HL-60/S4 treated with retinoic acid at 250 ng/mL for 4 days and 3 days (cell line): ENCODE results near the gene SPATA20.

Source experiments
- in situ Hi-C: fragments of 300-500 bp; cut with MboI; formaldehyde crosslinking; loops from 2 replicates; pipeline ENCODE4 v1.7.0; 2022; ENCODE audit warnings: low sequenced_read_pairs

The SPATA20 gene

DNA sequence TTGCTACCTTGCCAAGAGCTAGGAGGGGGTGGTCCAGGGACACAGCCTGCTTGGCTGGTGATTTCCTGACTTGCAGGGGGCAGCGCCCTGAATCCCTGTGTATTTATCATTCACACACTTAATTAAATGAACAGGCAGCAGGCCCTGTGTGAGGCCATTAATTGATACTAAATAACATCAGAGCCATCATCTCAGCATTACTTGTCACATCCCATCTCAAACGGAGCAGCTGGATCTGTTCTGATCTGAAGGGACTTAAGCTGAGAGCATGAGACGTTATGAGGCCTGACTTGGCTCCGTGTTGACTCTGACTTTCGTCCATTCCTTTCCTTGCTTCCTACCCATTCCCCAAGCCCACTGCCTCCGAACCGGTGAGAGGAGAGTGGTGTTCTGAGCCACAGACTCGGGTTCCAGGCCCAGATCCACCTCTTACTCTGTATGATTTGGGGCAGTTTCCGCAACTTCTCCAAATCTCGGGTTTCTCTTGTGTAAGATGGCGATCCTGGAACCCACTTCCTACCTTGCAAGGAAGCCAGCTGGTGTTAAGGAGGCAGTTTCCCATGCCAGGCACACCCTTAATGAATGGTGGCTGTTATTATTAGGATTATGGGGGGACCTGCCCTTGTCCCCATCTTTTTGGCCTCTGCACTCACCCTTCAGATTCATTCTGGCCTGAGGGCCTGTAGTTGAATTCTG is 47.3 kb downstream of the SPATA20 start:
- in situ Hi-C loops = no loop called here

- in situ Hi-C loops = no loop called here
Observed at GRCh38 chr17:50594892-50595291, 47.9 kb downstream of the SPATA20 start.

- in situ Hi-C loops = no loop called here
Observed at GRCh38 chr17:50596191-50597037, 49.4 kb downstream of the SPATA20 start.

DNA sequence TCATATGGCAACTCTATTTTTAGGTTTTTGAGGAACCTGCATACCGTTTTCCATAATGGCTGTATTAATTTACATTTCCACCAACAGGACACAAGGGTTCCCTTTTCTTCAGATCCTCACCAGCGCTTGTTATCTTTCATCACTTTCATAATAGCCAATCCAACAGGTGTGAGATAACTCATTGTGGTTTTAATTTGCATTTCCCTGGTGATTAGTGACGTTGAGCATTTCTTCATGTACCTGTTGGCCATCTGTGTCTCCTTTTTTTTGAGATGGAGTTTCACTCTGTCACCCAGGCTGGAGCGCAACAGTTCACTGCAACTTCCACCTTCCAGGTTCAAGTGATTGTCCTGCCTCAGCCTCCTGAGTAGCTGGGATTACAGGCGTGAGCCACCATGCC is 51.5 kb downstream of the SPATA20 start:
- in situ Hi-C loops = no loop called here

DNA sequence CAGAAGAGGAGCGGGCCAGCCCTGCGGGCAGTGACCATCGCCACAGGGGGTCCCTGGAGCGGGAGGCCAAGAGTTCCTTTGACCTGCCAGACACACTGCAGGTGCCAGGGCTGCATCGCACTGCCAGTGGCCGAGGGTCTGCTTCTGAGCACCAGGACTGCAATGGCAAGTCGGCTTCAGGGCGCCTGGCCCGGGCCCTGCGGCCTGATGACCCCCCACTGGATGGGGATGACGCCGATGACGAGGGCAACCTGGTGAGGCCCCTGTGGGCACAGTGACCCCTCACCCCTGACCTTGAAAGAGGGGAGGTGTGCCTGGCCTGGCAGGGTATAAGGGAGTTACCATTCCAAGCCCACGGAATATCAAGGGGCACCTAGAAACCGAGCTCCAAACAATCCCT is 52.6 kb downstream of the SPATA20 start:
- in situ Hi-C loops = no loop called here

GRCh38 chr17:50601823-50602375 is 54.9 kb downstream of the SPATA20 start:
- in situ Hi-C loops = no loop called here

DNA sequence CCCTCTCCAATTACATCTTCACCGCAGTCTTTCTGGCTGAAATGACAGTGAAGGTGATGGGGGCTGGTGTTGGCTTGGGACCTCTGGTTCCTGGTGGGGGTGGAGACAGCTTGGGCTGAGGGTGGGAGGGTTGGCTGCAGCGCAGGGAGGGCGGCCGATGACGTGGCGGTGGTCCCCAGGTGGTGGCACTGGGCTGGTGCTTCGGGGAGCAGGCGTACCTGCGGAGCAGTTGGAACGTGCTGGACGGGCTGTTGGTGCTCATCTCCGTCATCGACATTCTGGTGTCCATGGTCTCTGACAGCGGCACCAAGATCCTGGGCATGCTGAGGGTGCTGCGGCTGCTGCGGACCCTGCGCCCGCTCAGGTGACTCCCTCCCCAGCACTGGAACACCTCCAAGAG is 55.9 kb downstream of the SPATA20 start:
- in situ Hi-C loops = no loop called here

DNA sequence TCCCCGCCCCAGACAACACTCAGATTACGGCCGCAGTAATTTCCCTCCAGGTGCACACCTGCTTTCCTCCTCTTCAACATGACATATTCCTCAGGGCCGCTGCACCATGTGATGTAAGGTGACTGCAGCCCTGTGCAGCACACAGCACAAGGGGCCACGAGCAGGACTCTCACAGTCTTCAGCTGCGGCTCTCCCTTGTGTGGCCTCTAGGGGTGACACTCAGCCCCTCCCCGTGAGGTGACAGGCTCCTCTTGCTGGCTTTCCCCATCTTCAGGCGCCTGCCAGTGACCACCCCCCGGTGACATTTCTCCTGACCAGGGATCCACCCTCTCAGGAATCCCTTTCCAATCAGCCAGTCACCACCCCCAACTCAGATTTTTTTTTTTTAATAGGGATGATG is 56.4 kb downstream of the SPATA20 start:
- in situ Hi-C loops = no loop called here

DNA sequence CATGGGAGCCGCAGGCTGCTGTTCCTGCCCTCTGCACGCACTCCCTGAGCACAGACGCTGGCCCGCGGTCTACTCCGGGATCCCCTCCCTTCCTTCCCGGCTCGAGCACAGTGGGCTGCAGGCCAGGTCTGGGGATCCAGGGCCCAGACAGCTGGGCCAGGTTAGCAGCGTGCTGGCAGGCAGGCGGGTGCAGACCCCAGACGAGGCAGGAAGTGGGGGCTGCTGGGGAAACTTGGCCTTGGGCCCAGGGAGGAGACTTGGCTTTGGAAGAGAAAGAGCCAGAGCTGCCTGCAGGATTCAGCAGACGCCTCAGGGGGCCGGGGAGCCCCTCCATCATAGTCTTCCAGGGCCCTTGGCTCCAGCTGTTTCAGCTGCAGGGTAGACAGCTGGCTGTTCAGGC is 57.5 kb downstream of the SPATA20 start:
- in situ Hi-C loops = no loop called here

DNA sequence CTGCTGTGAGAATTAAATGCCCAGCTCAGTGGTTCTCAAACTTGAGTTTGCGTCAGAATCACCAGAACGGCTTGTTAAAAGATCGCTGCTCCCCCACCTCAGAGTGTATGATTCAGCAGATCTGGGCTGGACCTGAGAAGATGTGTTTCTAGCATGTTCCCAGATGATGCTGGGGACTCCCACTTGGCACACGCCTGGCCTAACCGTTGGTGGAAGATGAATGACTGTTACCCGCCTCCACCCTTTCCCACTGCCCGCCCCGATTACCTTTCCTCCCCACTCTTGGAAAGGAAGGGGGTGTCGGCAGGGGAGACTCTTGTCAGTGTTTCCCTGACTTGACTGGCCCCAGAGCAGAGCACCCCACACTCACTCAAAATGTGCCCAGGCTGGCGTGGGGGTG is 58.5 kb downstream of the SPATA20 start:
- in situ Hi-C loops = no loop called here
